HepG2 (cell line): ENCODE results near the gene PCGF2. TPM values are rescaled to one million over a fixed set of nuclear protein-coding genes. Genes with fewer than 3 reads are reported as not detected.

Source experiments
- ATAC-seq: fragments of 200-7000 bp; cut with Tn5 transposase; 3 replicates; pipeline ENCODE4 v1.9.1; 2020; ENCODE audit warnings: mild to moderate bottlenecking, moderate library complexity
- BruUV-seq: library from RNA; stranded (reverse); fragments of 400-500 nt; replicated peaks from 2 replicates; lab custom pipeline; 2021; lab: Mats Ljungman, UMichigan
- CTCF ChIA-PET: fragments of 300-600 bp; formaldehyde crosslinking; extraction: SDS; loops from one replicate; lab custom pipeline; 2021; ENCODE audit warnings: low total read pairs, inconsistent platforms, low intra/inter-chr PET ratio; lab: Yijun Ruan, JAX
- POLR2A ChIA-PET: fragments of 350-600 bp; sonication (Branson Sonifier 250); formaldehyde crosslinking; loops from one replicate; lab custom pipeline; 2020; ENCODE audit warnings: antibody characterized with exemption, inconsistent platforms; lab: Yijun Ruan, JAX
- DNase-seq: peaks from one replicate; pipeline ENCODE4 v3.0.0-alpha.2; 2015; ENCODE audit warnings: low spot score
- FAIRE-seq: peaks from 3 replicates; lab custom pipeline; 2011; peaks lifted over from hg19 to GRCh38; lab: Jason Lieb, UNC
- H2AFZ ChIP-seq: one replicate; pipeline ENCODE4 v1.6.1; 2011; ENCODE audit warnings: low read length, inconsistent platforms
- H3K27ac ChIP-seq: fragments of 300-600 bp; 3 replicates; pipeline ENCODE4 v1.8.0; 2011; ENCODE audit warnings: mixed run types, mild to moderate bottlenecking, mixed read lengths, low read length, inconsistent platforms; ENCODE audit not compliant: insufficient read depth; ENCODE audit errors: extremely low read length
- H3K27me3 ChIP-seq, 2 experiments: fragments of 200-600 bp in 1 of 2; 2 replicates in 1 of 2; 3 replicates in 1 of 2; pipeline versions ENCODE4 v1.6.0 to v1.8.0; 2011; ENCODE audit warnings: low read length in 2 of 2, mild to moderate bottlenecking in 2 of 2, moderate library complexity in 2 of 2, inconsistent platforms in 1 of 2; ENCODE audit not compliant: insufficient read depth in 2 of 2, control insufficient read depth in 1 of 2
- H3K36me3 ChIP-seq, 2 experiments: fragments of 200-600 bp in 1 of 2; replicated peaks in 1 of 2; 2 replicates in 1 of 2; 3 replicates in 1 of 2; pipeline versions ENCODE4 v1.5.1 to v1.8.0; 2011; ENCODE audit warnings: low read length in 2 of 2, inconsistent platforms in 1 of 2; ENCODE audit not compliant: insufficient read depth in 2 of 2, control insufficient read depth in 1 of 2
- H3K4me1 ChIP-seq: 2 replicates; pipeline ENCODE4 v1.5.1; 2012; ENCODE audit warnings: low read length, inconsistent platforms; ENCODE audit not compliant: insufficient read depth
- H3K4me2 ChIP-seq: 2 replicates; pipeline ENCODE4 v1.6.0; 2011; ENCODE audit warnings: low read depth, low read length, inconsistent platforms
- H3K4me3 ChIP-seq, 3 experiments: fragments of 200-600 bp in 1 of 3; sonication (generic), shearing (Covaris generic) in 1 of 3; replicated peaks in 1 of 3; 2 replicates each; pipeline ENCODE4 v1.5.1; 2011 to 2016; ENCODE audit warnings: low read length in 3 of 3, inconsistent platforms in 2 of 3, low read depth in 2 of 3, mild to moderate bottlenecking in 2 of 3, control low read depth in 1 of 3, mixed read lengths in 1 of 3; ENCODE audit not compliant: insufficient read depth in 1 of 3
- H3K79me2 ChIP-seq: one replicate; pipeline ENCODE4 v1.6.1; 2011; ENCODE audit warnings: low read length, inconsistent platforms; ENCODE audit not compliant: insufficient read depth
- H3K9ac ChIP-seq: 2 replicates; pipeline ENCODE4 v1.6.0; 2011; ENCODE audit warnings: mild to moderate bottlenecking, low read depth, low read length, inconsistent platforms; ENCODE audit not compliant: insufficient read depth
- H3K9me3 ChIP-seq: 2 replicates; pipeline ENCODE4 v1.5.1; 2012; ENCODE audit warnings: mild to moderate bottlenecking, low read length
- H4K20me1 ChIP-seq: 2 replicates; pipeline ENCODE4 v1.6.0; 2011; ENCODE audit warnings: inconsistent platforms, mild to moderate bottlenecking, low read length, moderate library complexity; ENCODE audit not compliant: insufficient read depth
- AGO2 ChIP-seq: fragments of 200-400 bp; formaldehyde crosslinking; optimal IDR thresholded peaks from 2 replicates; pipeline ENCODE3; 2017; ENCODE audit warnings: mild to moderate bottlenecking, low read depth, low read length, moderate library complexity
- BRD4 ChIP-seq: sonication (generic); formaldehyde crosslinking; IDR thresholded peaks from 2 replicates; pipeline ENCODE4 v1.4.0; 2020; ENCODE audit warnings: missing genetic modification reagents
- HNF4A ChIP-seq: sonication (generic); formaldehyde crosslinking; IDR thresholded peaks from 2 replicates; pipeline ENCODE4 v1.4.0; 2020; ENCODE audit warnings: missing genetic modification reagents
- POLR2G ChIP-seq: fragments of 200-400 bp; formaldehyde crosslinking; IDR thresholded peaks from 2 replicates; pipeline ENCODE4 v1.6.1; 2018; ENCODE audit warnings: mild to moderate bottlenecking, low read depth, low read length, moderate library complexity
- RBFOX2 ChIP-seq: fragments of 200-400 bp; formaldehyde crosslinking; IDR thresholded peaks from 2 replicates; pipeline ENCODE4 v1.6.1; 2017; ENCODE audit warnings: low read depth, mild to moderate bottlenecking, low read length
- ZNF550 ChIP-seq: sonication (generic); formaldehyde crosslinking; IDR thresholded peaks from 2 replicates; pipeline ENCODE4 v1.4.0; 2020; ENCODE audit warnings: mild to moderate bottlenecking, missing genetic modification reagents, borderline replicate concordance
- ZNF816 ChIP-seq: sonication (generic); formaldehyde crosslinking; IDR thresholded peaks from 2 replicates; pipeline ENCODE4 v1.8.0; 2022; ENCODE audit warnings: missing genetic modification reagents, mild to moderate bottlenecking, borderline replicate concordance
- WGBS: methylation state at CpG from one replicate; pipeline ENCODE4 v1.1.6; 2017; ENCODE audit warnings: low lambda C conversion rate; 5-methylcytosine and 5-hydroxymethylcytosine counted together
- in situ Hi-C: cut with HindIII; loops from 2 replicates; pipeline ENCODE4 v1.10.0; 2017; ENCODE audit warnings: low pct_unique_long_range_greater_than_20kb; ENCODE audit not compliant: extremely low pct_ligation_motif_present
- intact Hi-C: fragments of 100-400 bp; cut with micrococcal nuclease; formaldehyde crosslinking; loops from one replicate; pipeline ENCODE4 v1.10.0; 2022; ENCODE audit not compliant: unreplicated experiment
- polyA plus RNA-seq, 8 experiments: library from polyadenylated mRNA; depleted of rRNA in 3 of 8; stranded (reverse) in 7 of 8; unstranded in 1 of 8; fragments of >200 nt; fragmentation: Illumina TruSeq in 4 of 8; extraction: Trizol in 4 of 8; gene quantifications; 2 replicates each; pipeline versions ENCODE4 v1.2.1 to v1.2.3, GENCODE V29; 2011 to 2016; ENCODE audit warnings: low read depth in 4 of 8, missing spikeins in 1 of 8, mixed read lengths in 1 of 8; ENCODE audit not compliant: insufficient read depth in 1 of 8
- total RNA-seq, 5 experiments: library from RNA; depleted of rRNA; stranded (reverse); fragments of >200 nt; fragmentation: Illumina TruSeq; extraction: Trizol; gene quantifications; 2 replicates each; pipeline ENCODE4 v1.2.3, GENCODE V29; 2016; ENCODE audit warnings: low read depth in 1 of 5

The PCGF2 gene
- total and polyA plus RNA-seq, 2 of the 13 experiments (the other 11 are each of a cell fraction or from before 2014, with no cell fraction given) = 11.6 to 29.4 TPM

GRCh38 chr17:38713456-38714075, 34.6 kb downstream of the PCGF2 start (continued):
- TF ChIP-seq ZNF816 (CRISPR knock-in tag) (no peak), ZNF550 (CRISPR knock-in tag) (no peak)

- 100% methylated on average over 10 of the region's 10 CpGs for whole genome bisulfite sequencing
- ChIA-PET POLR2A (interaction anchor here (1.2 kb wide), 1 partner anchor 35 kb away, joined by 3 read pairs; no protein-coding TSS in a partner anchor), CTCF (no interaction called here)
- DNase-seq (no peak), FAIRE-seq (no peak), ATAC-seq (no peak)
- H3K9me3 ChIP-seq = no peaks in the 10 kb centered on the region
- peaks cover 34% of the 10 kb centered on the region for H3K4me1 ChIP-seq
- H3K9ac ChIP-seq = no peak overlapping the region
- no peaks in the 10 kb centered on the region; the same call in 1 of the 2 replicates for H4K20me1 ChIP-seq
- H3K36me3 ChIP-seq = peaks cover 54 to 96% of the 10 kb centered on the region in 2 experiments
- TF ChIP-seq AGO2 = peak; percentile 83
- no peak for TF ChIP-seq HNF4A (CRISPR knock-in tag)
- TF ChIP-seq POLR2G = peak; percentile 9; the same call in 1 of the 2 replicates
- 0 out of 2 replicates have a peak, but pooled peaks have one; percentile 37 for TF ChIP-seq RBFOX2
- no peak for TF ChIP-seq BRD4
- in situ Hi-C loops = no loop called here
- intact Hi-C loops = no loop called here
- no TSS peak for BruUV-seq
- H3K27ac ChIP-seq = no peak overlapping the region
- no peak overlapping the region for H2AFZ ChIP-seq
- H3K4me3 ChIP-seq = no peak overlapping the region
- H3K4me2 ChIP-seq = no peak overlapping the region
- H3K79me2 ChIP-seq = peaks cover 8% of the 10 kb centered on the region
- no peaks in the 10 kb centered on the region for H3K27me3 ChIP-seq
Measured at GRCh38 chr17:38712593-38712992, 35.5 kb downstream of the PCGF2 start.
